Thoracic aorta (tissue), 2 donors: Measurements from ENCODE around the gene RPA3. TPM values are rescaled to one million over a fixed set of nuclear protein-coding genes. Genes with fewer than 3 reads are reported as not detected.
A peak's percentile ranks its signal among the peaks of the same experiment; 100 is the strongest.

Source experiments
- ATAC-seq: fragments of 150-250 bp; one replicate; pipeline ENCODE4 v1.8.0; 2017; ENCODE audit warnings: low read depth; ENCODE audit not compliant: insufficient number of reproducible peaks, low FRiP score
- DNase-seq: peaks from one replicate; pipeline ENCODE4 v3.0.0-alpha.2; 2020; ENCODE audit warnings: low spot score
- H3K27ac ChIP-seq, 2 donors: fragments of 200-600 bp; sonication (generic); 1 replicate in 1 of 2; 2 replicates in 1 of 2; pipeline ENCODE4 v1.5.1; 2016; ENCODE audit warnings: mild to moderate bottlenecking in 2 of 2, moderate library complexity in 2 of 2
- H3K27me3 ChIP-seq: fragments of 200-600 bp; sonication (generic); replicated peaks from 2 replicates; pipeline ENCODE4 v1.6.0; 2016; ENCODE audit warnings: mild to moderate bottlenecking; ENCODE audit not compliant: insufficient read depth
- H3K36me3 ChIP-seq: fragments of 200-600 bp; sonication (generic); one replicate; pipeline ENCODE4 v1.5.1; 2016
- H3K4me1 ChIP-seq, 2 donors: fragments of 200-600 bp; sonication (generic); 1 replicate in 1 of 2; 2 replicates in 1 of 2; pipeline versions ENCODE4 v1.5.1 to v1.6.0; 2016; ENCODE audit warnings: low read depth in 2 of 2, mild to moderate bottlenecking in 1 of 2; ENCODE audit not compliant: control insufficient read depth in 1 of 2
- H3K4me3 ChIP-seq: fragments of 200-600 bp; sonication (generic); 2 replicates; pipeline ENCODE4 v1.5.1; 2016; ENCODE audit warnings: mild to moderate bottlenecking
- H3K9me3 ChIP-seq: fragments of 200-600 bp; sonication (generic); 2 replicates; pipeline ENCODE4 v1.5.1; 2016
- total RNA-seq, 2 donors: library from RNA; depleted of rRNA; stranded (reverse); fragments of >200 nt; gene quantifications; one replicate each; pipeline versions ENCODE4 v1.1.0 to v1.2.3, GENCODE V29; 2016
- TF ChIP-seq, protein P1 (sequence below): fragments of 200-600 bp; sonication (generic); IDR thresholded peaks from one replicate; pipeline ENCODE4 v1.5.1; 2019; ENCODE audit warnings: antibody characterized with exemption

The RPA3 gene
- total RNA-seq, 2 donors from 2014 or later, result 2.7 to 13.7 TPM

DNA sequence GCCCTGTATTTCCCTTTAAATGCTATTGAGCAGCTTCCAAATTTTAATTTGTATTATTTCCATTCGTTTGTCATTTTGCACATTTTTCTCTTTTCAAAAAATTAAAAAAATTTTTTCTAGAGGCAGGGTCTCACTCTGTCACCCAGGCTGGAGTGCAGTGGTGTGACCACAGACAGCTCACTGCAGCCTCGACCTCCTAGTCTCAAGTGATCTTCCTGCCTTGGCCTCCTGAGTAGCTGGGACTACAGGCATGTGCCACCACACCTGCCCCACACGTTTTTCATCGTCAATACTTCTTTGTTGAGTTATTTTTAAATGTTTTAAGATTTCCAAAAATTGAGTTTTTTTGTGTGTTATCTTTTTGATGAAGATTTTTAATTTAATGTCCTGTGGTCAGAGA, 4.7 kb downstream of the RPA3 start:
- Histone ChIP-seq H3K36me3 (no peaks in the 10 kb centered on the region), H3K27ac (no peak overlapping the region), H3K4me1 (no peaks in the 10 kb centered on the region), H3K27me3 (no peaks in the 10 kb centered on the region), H3K4me3 (no peak overlapping the region), H3K9me3 (no peaks in the 10 kb centered on the region)
- TF ChIP-seq, protein P1, sequence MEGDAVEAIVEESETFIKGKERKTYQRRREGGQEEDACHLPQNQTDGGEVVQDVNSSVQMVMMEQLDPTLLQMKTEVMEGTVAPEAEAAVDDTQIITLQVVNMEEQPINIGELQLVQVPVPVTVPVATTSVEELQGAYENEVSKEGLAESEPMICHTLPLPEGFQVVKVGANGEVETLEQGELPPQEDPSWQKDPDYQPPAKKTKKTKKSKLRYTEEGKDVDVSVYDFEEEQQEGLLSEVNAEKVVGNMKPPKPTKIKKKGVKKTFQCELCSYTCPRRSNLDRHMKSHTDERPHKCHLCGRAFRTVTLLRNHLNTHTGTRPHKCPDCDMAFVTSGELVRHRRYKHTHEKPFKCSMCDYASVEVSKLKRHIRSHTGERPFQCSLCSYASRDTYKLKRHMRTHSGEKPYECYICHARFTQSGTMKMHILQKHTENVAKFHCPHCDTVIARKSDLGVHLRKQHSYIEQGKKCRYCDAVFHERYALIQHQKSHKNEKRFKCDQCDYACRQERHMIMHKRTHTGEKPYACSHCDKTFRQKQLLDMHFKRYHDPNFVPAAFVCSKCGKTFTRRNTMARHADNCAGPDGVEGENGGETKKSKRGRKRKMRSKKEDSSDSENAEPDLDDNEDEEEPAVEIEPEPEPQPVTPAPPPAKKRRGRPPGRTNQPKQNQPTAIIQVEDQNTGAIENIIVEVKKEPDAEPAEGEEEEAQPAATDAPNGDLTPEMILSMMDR, result no peak
- ATAC-seq, result no peak
- no peak for DNase-seq

DNA sequence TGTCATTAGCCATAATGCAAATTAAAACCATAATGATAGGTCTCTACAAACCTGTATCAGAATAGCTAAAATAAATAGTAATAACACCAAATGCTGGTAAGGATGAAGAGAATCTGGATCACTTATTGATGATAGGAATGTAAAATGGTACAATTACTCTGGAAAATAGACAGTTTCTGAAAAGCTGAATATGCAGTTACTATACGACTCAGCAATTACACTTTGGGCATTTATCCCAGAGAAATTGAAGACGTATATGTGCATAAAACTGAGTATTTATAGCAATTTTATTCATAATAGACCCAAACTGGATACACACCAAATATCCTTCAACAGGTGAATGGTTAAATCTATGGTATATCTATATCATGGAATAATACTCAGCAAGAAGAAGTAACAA, 7.9 kb downstream of the RPA3 start:
- no peak overlapping the region for H3K27ac ChIP-seq
- no peaks in the 10 kb centered on the region for H3K9me3 ChIP-seq
- no peaks in the 10 kb centered on the region for H3K27me3 ChIP-seq
- H3K36me3 ChIP-seq, result no peaks in the 10 kb centered on the region
- H3K4me1 ChIP-seq, result peaks cover 12 to 27% of the 10 kb centered on the region in 2 donors
- TF ChIP-seq, protein P1, result no peak
- no peak overlapping the region for H3K4me3 ChIP-seq
- ATAC-seq (no peak), DNase-seq (no peak)

DNA sequence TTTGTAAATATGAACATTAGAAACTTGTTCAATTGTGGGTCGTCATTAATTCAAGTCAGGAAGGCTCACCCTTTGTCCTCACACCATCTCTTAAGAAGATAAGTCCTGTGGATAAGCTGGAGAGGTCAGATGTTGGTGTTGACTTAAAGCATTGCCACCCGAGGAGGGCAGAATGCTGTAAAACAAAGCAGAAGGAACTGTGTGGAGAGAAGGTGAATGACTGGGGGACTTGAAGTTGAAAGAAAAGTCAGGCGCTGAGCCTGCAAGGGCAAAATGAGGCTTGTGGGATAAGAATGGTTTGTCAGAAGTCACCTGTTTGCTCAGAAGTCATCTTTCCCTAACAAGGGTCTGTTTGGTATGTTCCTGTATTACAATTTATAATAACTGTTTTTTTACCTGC, 9.1 kb downstream of the RPA3 start:
- Histone ChIP-seq H3K27ac (no peak overlapping the region), H3K36me3 (no peaks in the 10 kb centered on the region), H3K27me3 (no peaks in the 10 kb centered on the region), H3K4me1 (peaks cover 12 to 31% of the 10 kb centered on the region in 2 donors), H3K9me3 (no peaks in the 10 kb centered on the region), H3K4me3 (no peak overlapping the region)
- ATAC-seq, result no peak
- no peak for DNase-seq
- TF ChIP-seq, protein P1, result no peak

DNA sequence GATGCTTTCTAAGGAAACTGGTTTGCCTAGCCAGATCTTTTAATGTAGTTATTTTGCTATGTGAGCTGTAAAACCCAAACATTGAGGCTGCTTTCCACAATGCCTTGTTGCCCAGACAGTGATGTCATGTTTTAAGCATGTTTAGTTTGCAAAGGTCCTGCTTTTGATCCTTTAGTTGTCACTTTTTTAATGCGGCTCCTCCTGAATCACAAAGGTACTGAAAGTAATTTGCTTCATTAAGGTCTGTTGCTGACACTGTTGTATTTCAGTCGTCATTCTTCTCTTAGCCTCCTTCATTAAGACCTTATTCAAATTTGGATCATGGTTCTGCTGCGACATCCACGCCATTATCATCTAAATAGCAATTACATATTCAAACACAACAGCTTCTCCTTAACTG, 10.6 kb downstream of the RPA3 start:
- peak overlapping the region; percentile 37 for H3K4me3 ChIP-seq
- ATAC-seq (no peak), DNase-seq (no peak)
- peak overlapping the region in 1 of 2 donors; percentile 7 for H3K27ac ChIP-seq
- H3K9me3 ChIP-seq, result no peaks in the 10 kb centered on the region
- peaks cover 12 to 31% of the 10 kb centered on the region in 2 donors for H3K4me1 ChIP-seq
- no peaks in the 10 kb centered on the region for H3K36me3 ChIP-seq
- no peaks in the 10 kb centered on the region for H3K27me3 ChIP-seq
- TF ChIP-seq, protein P1, result no peak

DNA sequence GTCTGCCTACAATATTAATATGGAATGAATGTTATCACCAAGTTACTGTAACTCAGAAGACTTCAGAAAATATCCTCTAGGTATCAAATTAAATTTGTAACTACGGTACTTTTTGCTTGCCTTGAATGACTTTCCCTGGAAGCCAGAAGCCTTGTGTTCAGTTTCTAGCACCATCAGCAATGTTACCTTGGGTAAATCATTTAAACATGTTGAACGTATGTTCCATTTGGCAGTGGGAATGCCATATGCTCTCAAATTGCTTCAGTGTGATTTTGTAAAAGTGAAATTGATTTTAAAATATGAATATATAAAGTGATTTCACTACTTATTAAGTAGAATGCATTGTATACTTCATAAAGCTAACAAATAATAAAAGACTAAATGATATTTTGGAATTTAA, 11.2 kb downstream of the RPA3 start:
- H3K9me3 ChIP-seq, result no peaks in the 10 kb centered on the region
- TF ChIP-seq, protein P1, result no peak
- H3K4me3 ChIP-seq, result no peak overlapping the region
- no peak overlapping the region for H3K27ac ChIP-seq
- ATAC-seq (no peak), DNase-seq (no peak)
- H3K4me1 ChIP-seq, result peaks cover 12 to 31% of the 10 kb centered on the region in 2 donors
- H3K27me3 ChIP-seq, result no peaks in the 10 kb centered on the region
- H3K36me3 ChIP-seq, result no peaks in the 10 kb centered on the region
